ENCODE data around the gene OR2A14. TPM values are rescaled to one million over a fixed set of nuclear protein-coding genes. Genes with fewer than 3 reads are reported as not detected.
"Not testable (repeated sequence)": the region's sequence is repeated elsewhere in the genome, so short reads cannot be mapped to it uniquely, and the experiment has no call there.

Gene OR2A14
- total and polyA plus RNA-seq, 2 donors (not counting 1 experiment from before 2014, with no cell fraction given), result not detected

DNA sequence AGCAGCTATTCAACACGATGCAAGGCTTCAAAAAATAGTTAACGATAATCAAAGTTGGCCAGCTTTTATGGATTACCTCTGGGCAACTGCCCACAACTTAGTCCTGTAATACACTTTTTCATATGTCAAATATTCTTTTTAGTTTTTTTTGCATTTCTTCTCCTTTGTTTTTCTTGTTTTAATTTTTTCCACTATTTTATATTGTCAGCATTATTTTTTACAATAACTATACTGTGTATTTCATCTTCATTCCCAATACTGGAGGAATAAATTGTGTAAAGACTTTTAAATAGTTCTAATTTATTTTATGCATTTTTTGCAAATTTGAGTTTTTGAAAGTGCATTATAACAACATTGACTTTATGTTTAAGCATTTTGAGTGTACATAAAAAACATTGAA is 41.8 kb downstream of the OR2A14 start:
- no peaks in the 10 kb centered on the region for H4K20me1 ChIP-seq (ENCODE audit: control insufficient read depth, extremely low read depth, insufficient read depth, low read length)
- no peaks in the 10 kb centered on the region for H3K9me3 ChIP-seq (ENCODE audit: control insufficient read depth, insufficient read depth, low read depth, low read length)
- H3K27ac ChIP-seq (ENCODE audit: insufficient read depth, low read length), result no peak overlapping the region
- no peak overlapping the region for H2AFZ ChIP-seq (ENCODE audit: low read length)
- H3K36me3 ChIP-seq (ENCODE audit: control insufficient read depth, insufficient read depth, low read length), result no peaks in the 10 kb centered on the region
- no peak overlapping the region for H3K9ac ChIP-seq (ENCODE audit: insufficient read depth, low read length)
- TF ChIP-seq CTCF (conservative IDR thresholded peaks at IDR 0.05 in 1 of 2, IDR thresholded peaks at IDR 0.05 in 1 of 2; ENCODE audit: low read depth in 1 of 2, low read length in 2 of 2) (no peak), EZH2 (IDR thresholded peaks at IDR 0.05; ENCODE audit: low read length, missing control alignments) (no peak)
- no peak for DNase-seq (ENCODE audit: low read depth in 2 of 2)
- no peaks in the 10 kb centered on the region for H3K4me1 ChIP-seq (ENCODE audit: control insufficient read depth, extremely low read depth, insufficient read depth, low read length)
- H3K4me2 ChIP-seq (ENCODE audit: extremely low read depth, insufficient read depth, low read length), result no peak overlapping the region
- no peaks in the 10 kb centered on the region for H3K27me3 ChIP-seq (ENCODE audit: control insufficient read depth, insufficient read depth, low read length)
- no peak overlapping the region for H3K4me3 ChIP-seq (replicated peaks in 1 of 4; ENCODE audit: control extremely low read depth in 1 of 4, insufficient read depth in 1 of 4, low read depth in 3 of 4, low read length in 4 of 4)
- H3K79me2 ChIP-seq (ENCODE audit: control insufficient read depth, insufficient read depth, low read length), result no peaks in the 10 kb centered on the region

DNA sequence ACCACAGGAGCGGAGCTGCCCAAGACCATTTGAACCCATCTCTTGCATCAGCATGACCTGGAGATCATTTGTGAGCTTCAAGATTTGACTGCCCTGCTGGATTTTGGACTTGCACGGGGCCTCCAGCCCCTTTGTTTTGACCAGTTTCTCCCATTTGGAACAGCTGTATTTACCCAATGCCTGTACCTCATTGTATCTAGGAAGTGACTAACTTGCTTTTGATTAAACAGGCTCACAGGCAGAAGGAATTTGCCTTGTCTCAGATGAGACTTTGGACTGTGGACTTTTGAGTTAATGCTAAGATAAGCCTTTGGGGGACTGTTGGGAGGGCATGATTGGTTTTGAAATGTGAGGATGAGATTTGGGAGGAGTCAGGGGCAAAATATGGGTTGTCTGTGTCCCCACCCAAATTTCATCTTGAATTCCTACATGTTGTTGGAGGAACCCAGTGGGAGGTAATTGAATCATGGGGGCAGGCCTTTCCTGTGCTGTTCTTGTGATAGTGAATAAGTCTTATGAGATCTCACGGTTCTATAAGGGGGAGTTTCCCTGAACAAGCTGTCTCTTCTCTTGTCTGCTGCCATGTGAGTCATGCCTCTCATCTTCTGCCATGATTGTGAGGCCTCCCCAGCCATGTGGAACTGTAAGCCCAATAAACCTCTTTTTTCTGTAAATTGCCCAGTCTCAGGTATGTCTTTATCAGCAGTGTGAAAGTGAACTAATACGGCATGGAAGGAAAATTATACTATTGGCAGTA is 48.8 kb downstream of the OR2A14 start:
- H3K36me3 ChIP-seq (ENCODE audit: control insufficient read depth, insufficient read depth, low read length); H3K79me2 ChIP-seq (ENCODE audit: control insufficient read depth, insufficient read depth, low read length); H3K27ac ChIP-seq (ENCODE audit: insufficient read depth, low read length); DNase-seq (ENCODE audit: low read depth in 2 of 2); H2AFZ ChIP-seq (ENCODE audit: low read length); H3K4me3 ChIP-seq (replicated peaks in 1 of 4; ENCODE audit: control extremely low read depth in 1 of 4, insufficient read depth in 1 of 4, low read depth in 3 of 4, low read length in 4 of 4); H4K20me1 ChIP-seq (ENCODE audit: control insufficient read depth, extremely low read depth, insufficient read depth, low read length); H3K27me3 ChIP-seq (ENCODE audit: control insufficient read depth, insufficient read depth, low read length); H3K4me2 ChIP-seq (ENCODE audit: extremely low read depth, insufficient read depth, low read length); H3K9ac ChIP-seq (ENCODE audit: insufficient read depth, low read length); H3K4me1 ChIP-seq (ENCODE audit: control insufficient read depth, extremely low read depth, insufficient read depth, low read length); H3K9me3 ChIP-seq (ENCODE audit: control insufficient read depth, insufficient read depth, low read depth, low read length): not testable (repeated sequence)

DNA sequence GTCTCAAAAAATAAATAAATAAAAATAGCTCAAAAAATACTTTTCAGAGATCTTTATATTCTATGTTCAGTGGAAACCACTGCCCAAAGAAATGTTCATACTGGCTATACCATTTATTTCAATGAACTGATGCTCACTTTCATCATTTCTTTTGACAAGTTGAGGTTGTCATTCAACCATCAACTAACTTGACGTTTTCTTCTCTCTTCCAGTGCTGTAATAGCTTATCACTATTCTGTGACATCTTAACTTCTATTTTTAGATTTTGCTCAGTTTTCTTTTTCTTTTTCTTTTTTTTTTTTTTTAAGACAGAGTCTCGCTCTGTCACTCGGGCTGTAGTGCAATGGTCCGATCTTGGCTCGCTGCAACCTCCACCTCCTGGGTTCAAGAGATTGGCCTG is 51.6 kb downstream of the OR2A14 start:
- Histone ChIP-seq H3K4me1 (ENCODE audit: control insufficient read depth, extremely low read depth, insufficient read depth, low read length) (no peaks in the 10 kb centered on the region), H3K36me3 (ENCODE audit: control insufficient read depth, insufficient read depth, low read length) (no peaks in the 10 kb centered on the region)
- no peak for DNase-seq (ENCODE audit: low read depth in 2 of 2)

More for the DNA sequence above, 51.6 kb downstream of the OR2A14 start:
- H3K9me3 ChIP-seq (ENCODE audit: control insufficient read depth, insufficient read depth, low read depth, low read length), result no peaks in the 10 kb centered on the region
- H3K4me2 ChIP-seq (ENCODE audit: extremely low read depth, insufficient read depth, low read length), result no peak overlapping the region
- no peak overlapping the region for H3K4me3 ChIP-seq (replicated peaks in 1 of 4; ENCODE audit: control extremely low read depth in 1 of 4, insufficient read depth in 1 of 4, low read depth in 3 of 4, low read length in 4 of 4)
- no peak overlapping the region for H3K9ac ChIP-seq (ENCODE audit: insufficient read depth, low read length)
- H4K20me1 ChIP-seq (ENCODE audit: control insufficient read depth, extremely low read depth, insufficient read depth, low read length), result no peaks in the 10 kb centered on the region
- H3K27me3 ChIP-seq (ENCODE audit: control insufficient read depth, insufficient read depth, low read length), result no peaks in the 10 kb centered on the region
- TF ChIP-seq CTCF (conservative IDR thresholded peaks at IDR 0.05 in 1 of 2, IDR thresholded peaks at IDR 0.05 in 1 of 2; ENCODE audit: low read depth in 1 of 2, low read length in 2 of 2), result no peak
- H2AFZ ChIP-seq (ENCODE audit: low read length), result no peak overlapping the region
- H3K27ac ChIP-seq (ENCODE audit: insufficient read depth, low read length), result no peak overlapping the region
- no peaks in the 10 kb centered on the region for H3K79me2 ChIP-seq (ENCODE audit: control insufficient read depth, insufficient read depth, low read length)
